GM21786 (cell line): ENCODE data around the gene CXCR6.

Experiments
- ATAC-seq: cut with Tn5 transposase; IDR thresholded peaks from one replicate; pipeline ENCODE4 v1.9.1; 2021; ENCODE audit not compliant: unreplicated experiment

CXCR6 gene

DNA sequence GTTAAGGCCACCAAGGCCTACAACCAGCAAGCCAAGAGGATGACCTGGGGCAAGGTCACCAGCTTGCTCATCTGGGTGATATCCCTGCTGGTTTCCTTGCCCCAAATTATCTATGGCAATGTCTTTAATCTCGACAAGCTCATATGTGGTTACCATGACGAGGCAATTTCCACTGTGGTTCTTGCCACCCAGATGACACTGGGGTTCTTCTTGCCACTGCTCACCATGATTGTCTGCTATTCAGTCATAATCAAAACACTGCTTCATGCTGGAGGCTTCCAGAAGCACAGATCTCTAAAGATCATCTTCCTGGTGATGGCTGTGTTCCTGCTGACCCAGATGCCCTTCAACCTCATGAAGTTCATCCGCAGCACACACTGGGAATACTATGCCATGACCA, 3.6 kb downstream of the CXCR6 start:
- ATAC-seq: no peak

DNA sequence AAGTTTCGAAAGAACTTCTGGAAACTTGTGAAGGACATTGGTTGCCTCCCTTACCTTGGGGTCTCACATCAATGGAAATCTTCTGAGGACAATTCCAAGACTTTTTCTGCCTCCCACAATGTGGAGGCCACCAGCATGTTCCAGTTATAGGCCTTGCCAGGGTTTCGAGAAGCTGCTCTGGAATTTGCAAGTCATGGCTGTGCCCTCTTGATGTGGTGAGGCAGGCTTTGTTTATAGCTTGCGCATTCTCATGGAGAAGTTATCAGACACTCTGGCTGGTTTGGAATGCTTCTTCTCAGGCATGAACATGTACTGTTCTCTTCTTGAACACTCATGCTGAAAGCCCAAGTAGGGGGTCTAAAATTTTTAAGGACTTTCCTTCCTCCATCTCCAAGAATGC, 4.1 kb downstream of the CXCR6 start:
- ATAC-seq: no peak

- ATAC-seq: no peak
Measured at GRCh38 chr3:45948311-45948781, 5.1 kb downstream of the CXCR6 start.

GRCh38 chr3:45948881-45949280, 5.6 kb downstream of the CXCR6 start:
- ATAC-seq: no peak

DNA sequence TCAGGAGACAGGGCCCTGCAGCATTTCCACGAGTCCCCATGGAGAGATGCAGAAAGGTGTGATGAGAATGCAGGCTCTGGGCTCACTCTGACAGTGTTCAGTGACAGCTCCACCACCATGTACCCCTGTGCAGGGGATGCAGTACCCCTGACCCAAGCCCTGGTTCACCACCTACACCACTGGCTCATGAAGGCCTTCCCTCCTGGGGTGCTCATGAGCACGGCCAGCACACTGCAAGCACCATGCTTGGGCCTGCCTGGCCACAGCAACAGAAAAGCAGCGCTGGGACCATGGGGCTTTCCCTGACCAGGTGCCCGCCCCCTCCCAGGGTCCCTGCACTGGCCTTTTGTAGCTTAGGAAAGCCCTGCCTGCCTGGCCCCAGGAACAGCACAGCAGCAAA, 6.2 kb downstream of the CXCR6 start:
- no peak for ATAC-seq

- no peak for ATAC-seq
Measured at GRCh38 chr3:45950131-45950530, 6.9 kb downstream of the CXCR6 start.

GRCh38 chr3:45950686-45951600, 7.7 kb downstream of the CXCR6 start:
- ATAC-seq: no peak

- ATAC-seq: no peak
Measured at GRCh38 chr3:45951946-45952345, 8.7 kb downstream of the CXCR6 start.

DNA sequence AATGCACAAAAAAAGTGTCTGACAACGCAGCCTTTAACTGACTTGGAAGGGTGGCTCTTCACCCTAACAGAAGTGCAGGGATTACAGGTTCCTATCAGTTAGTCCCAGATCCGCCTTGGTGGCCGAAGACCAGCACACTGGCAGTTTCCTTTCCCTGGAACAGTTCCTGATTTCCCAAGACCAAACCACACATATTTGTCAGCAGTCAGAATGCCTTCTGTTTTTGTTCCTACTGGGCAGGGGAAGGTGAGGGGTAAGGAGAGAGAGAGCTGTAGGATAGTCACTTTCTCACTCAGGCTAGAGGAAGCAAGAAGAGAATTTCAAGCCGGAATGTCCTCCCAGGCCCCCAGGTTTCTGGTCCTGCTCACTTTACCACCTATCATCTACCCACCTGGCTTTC, 9.2 kb downstream of the CXCR6 start:
- ATAC-seq: no peak

- ATAC-seq: no peak
Measured at GRCh38 chr3:45953536-45953935, 10.3 kb downstream of the CXCR6 start.

DNA sequence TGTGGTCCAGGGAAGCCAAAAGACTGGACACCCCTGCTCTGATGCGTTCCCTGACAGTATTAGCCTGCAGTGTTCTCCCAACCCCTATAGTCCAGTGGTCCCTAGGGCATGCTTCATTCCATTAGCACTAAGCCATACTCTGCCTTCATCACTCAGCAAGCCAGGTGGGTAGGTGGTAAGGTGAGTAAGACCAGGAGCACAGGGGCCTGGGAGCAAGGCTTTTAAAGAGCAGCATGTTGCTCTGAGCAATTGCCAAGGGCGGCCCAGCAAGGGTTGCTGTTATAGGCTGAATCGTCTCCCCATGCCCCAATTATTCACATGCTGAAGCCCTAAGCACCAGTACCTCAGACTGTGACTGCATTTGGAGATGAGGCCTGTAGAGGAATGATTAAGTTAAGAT, 11.0 kb downstream of the CXCR6 start:
- no peak for ATAC-seq

- ATAC-seq: no peak
Measured at GRCh38 chr3:45955017-45955647, 11.9 kb downstream of the CXCR6 start.

- ATAC-seq: no peak
Measured at GRCh38 chr3:45955706-45956105, 12.4 kb downstream of the CXCR6 start.

- no peak for ATAC-seq
Measured at GRCh38 chr3:45957586-45957985, 14.3 kb downstream of the CXCR6 start.

- ATAC-seq: no peak
Measured at GRCh38 chr3:45958321-45958791, 15.1 kb downstream of the CXCR6 start.

DNA sequence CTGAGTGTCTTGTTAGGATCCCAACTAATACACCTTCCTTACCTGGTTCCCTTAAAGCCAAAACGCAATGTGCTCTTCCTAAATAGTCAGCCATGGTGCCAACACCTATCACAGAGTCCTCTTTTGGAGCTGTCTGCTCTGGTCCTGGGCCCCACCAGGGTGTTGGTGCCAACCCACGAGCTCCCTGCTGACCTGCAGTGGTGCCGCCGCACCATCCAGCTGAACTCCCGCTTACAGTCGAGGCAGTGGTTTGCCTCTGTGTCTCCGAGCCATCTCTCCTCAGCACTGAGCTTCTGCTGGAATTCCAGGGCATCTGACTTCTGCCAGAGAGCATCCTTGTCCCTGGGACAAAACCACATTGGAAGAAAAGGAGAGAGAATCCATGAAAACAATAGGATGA, 15.9 kb downstream of the CXCR6 start:
- ATAC-seq: no peak

DNA sequence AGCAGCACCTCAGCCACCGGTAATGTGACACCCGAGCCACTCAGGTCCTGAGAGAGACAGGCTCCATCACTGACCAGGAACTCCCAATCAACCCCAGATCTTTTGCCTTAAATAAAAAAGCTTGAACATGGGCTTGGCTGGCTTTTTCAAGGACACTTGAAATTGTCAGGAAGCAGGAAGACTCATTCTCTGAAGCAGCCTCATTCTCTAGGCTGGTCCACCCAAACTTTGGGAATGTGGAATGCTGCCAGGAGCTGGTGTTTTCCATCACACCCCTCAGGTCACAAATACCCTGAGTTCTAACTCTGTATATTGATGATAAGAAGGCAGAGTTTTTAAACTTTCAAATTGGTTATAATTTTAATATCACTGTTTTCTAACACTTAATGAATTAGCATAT, 17.0 kb downstream of the CXCR6 start:
- ATAC-seq: no peak

- ATAC-seq: peak; percentile 60
Measured at GRCh38 chr3:45962033-45962432, 18.8 kb downstream of the CXCR6 start.

- ATAC-seq: peak; percentile 49
Measured at GRCh38 chr3:45964139-45964538, 20.9 kb downstream of the CXCR6 start.

GRCh38 chr3:45965253-45965652, 22.0 kb downstream of the CXCR6 start:
- ATAC-seq: no peak

DNA sequence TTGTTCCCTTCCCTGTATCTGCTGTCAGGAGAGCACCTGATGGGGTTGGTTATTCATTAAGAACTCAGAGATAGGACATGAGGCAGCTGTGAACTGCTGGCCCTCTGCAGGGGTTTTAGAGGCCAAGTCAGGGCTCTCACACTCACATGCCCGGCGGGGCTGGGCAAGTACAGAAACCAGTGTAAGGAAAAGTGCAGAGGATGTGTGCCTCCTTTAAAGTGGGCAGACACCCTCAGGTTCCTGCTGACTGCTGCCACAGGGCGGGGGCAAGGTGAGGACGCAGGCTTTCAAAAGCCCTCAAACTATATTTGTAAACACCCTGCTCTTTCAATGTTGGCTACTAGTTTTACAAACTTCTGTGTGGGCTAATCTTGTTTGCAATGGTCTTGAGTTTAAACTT, 22.4 kb downstream of the CXCR6 start:
- no peak for ATAC-seq

- ATAC-seq: no peak
Measured at GRCh38 chr3:45966371-45966791, 23.1 kb downstream of the CXCR6 start.
